Measurements from ENCODE around the gene NOM1. TPM values are rescaled to one million over a fixed set of nuclear protein-coding genes. Genes with fewer than 3 reads are reported as not detected.
"Not testable (repeated sequence)": the region's sequence is repeated elsewhere in the genome, so short reads cannot be mapped to it uniquely, and the experiment has no call there.

Gene NOM1
- 11.8 and 18.1 TPM in 2 replicates for total RNA-seq (2014; rRNA removed; shearing (Covaris generic))

DNA sequence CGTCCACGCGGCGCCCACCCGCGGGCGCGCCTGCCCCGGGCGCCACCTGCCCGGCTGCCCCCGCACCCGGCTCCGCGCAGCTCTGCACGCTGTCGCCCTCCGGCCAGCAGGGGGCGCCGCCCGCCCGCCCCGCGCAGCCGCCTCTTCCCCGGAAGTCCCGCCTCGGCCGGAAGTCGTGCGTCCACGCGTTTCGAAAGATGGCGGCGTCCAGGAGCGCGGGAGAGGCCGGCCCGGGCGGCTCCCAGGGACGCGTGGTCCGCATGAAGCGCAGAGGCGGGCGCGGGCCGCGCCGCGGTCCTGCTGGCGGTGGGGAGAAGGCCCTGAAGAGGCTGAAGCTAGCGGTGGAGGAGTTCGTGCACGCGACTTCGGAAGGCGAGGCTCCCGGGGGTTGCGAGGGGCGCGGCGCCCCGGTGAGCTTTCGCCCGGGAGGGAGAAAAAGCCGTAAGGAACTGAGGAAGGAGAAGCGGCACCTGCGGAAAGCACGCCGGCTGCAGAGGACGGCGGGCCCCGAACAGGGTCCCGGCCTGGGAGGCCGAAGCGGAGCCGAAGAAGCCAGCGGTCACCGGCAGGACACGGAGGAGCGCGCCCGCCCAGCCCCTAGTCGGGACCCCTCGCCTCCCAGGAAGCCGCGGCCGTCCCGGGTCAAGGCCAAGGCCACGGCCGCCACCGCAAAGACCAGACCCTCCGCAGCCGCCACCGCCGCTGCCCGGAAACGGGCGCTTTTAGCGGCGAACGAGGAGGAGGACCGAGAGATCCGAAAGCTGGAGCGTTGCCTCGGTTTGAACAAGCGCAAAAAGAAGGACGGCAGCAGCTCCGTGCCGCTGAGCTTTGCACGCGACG is at the start of gene NOM1:
NOM1 (plus strand) TSS at position 172 of the 840 bp plus-strand sequence; CDS start at position 198, 26 bp downstream.
- DNase-seq (ENCODE audit: low read depth): peak; percentile 80

DNA sequence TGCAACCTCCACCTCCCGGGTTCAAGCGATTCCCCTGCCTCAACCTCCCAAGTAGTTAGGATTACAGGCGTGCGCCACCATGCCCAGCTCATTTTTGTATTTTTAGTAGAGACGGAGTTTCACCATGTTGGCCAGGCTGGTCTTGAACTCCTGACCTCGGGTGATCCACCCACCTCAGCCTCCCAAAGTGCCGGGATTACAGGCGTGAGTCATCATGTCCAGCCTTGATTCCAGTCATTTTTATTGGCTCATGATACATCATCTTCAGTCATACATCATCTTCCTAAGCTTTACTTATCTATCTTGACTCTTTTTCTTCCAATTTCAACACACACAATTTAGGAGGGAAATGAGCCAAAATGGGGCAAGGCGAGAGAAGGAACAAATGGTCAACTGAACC is 49.4 kb upstream of the NOM1 start:
- peak; percentile 35 for DNase-seq (ENCODE audit: low read depth)

DNA sequence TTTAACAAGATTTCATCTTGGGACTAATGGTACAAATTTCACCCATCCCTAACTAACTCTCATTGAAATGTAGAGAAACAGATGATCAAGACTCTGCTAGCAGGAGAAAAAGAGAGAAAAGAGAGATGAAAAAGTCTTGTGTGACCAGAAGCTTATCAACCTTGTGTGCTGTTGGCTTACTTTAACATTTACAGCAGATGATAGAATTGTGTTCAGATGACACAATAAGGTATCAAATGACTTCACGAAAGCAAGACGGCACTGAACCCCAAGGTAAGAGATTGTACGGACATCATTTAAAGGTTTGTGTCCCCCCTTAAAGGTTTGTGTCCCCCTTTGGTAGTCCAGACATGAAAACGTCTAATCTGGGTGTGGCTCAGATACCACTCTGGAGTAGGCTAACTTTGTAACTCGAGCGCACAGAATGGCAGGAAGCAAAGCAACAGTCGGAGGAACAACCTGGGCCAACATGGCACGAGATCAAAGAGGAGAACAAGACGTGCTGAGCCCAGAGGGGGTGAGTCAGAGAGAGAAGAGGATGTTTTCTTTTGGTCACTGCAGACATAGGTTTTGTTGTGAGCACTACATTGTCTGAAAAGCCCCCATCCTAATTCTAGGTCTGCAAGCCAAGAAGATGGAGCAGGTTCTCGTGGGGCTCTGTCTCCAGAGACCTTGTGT is 46.1 kb upstream of the NOM1 start:
- DNase-seq (ENCODE audit: low read depth): peak; percentile 97

DNA sequence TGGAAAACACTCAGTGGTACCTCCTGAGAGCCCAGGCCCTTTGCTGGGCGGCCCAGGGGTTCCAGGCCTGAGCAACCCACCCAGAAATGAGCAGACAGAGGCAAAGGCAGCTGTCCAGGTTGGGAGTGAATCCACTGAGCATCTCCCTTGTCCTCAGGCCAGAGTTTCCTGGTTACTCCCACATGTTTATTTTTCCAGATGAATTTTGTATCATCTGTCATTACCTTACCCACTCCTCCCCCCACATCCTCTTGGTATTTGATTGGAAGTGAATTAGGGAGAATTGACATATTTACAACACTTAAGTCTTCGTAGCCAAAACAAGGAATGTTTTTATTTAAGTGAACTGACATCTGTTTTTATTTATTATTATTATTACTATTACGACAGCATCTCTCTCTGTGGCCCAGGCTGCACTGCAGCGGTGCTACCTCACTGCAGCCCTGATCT is 43.3 kb upstream of the NOM1 start:
- peak; percentile 62 for DNase-seq (ENCODE audit: low read depth)

GRCh38 chr7:156907656-156908055 is 41.9 kb upstream of the NOM1 start:
- peak; percentile 86 for DNase-seq (ENCODE audit: low read depth)

- DNase-seq (ENCODE audit: low read depth): not testable (repeated sequence)
These were observed 39.8 kb upstream of the NOM1 start for GRCh38 chr7:156909574-156910252.

DNA sequence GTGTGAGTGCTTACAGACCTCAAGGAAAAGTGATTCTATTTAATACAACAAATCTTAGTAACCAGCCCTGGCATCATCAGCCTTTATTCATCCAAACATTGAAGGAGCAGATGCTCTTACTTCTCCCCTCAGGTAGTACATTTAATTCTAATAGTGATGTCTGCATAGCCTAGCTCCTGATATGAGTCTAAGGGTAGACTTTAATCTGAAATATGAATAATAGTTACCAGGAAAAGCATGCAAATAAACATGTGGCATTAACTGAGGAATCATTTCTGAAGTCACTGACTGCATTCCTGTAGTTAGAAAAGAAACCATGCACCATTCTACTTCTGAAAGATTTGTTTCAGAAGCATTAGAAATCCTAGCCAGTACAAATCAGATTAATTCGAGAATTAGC is 30.9 kb upstream of the NOM1 start:
- DNase-seq (ENCODE audit: low read depth): no peak

DNA sequence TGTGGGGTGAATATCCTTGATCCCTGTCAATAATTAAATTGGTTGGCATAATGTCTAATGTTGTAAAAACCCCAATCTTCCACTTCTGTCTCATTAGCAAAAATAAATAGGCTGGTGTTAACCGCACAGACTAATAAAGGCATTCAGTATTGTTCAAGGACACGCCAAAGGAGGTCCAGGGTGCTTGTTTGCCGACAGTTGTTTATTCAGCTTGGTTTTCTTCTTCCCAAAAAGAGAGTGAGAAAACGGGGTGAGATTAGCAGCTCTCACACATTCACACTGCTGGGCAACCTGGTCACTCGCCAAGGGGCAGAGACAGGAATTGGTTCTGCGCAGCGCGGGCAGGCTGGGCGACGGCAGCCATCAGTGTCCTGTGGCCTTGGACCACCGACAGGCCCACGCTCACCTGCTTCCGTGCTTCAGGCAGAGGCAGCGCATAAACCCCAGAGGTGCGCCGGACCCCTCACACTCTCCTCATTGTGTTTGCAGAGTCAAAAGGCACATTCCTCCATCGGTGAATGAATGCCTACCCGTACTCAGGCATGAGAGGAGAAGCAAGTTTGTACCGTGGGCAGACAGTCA is 30.3 kb upstream of the NOM1 start:
- DNase-seq (ENCODE audit: low read depth): no peak

DNA sequence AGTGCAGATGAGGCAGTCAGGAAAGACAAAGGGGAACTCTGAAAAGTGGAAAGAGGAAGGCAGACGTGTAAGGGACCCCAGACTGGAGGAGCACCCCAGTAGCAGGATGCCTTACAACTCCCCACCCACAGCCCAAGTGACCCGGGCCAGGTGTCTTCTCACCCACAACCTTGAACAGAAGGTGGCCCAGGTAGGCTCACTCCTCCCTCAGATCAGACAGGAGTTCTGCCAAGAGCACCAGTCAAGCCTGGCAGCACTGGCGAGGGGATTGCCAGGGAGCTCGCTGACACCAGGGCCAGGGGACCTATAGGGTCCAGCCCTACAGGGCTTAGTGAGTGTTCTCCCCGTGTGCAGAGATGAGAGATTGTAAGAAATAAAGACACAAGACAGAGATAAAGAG is 29.4 kb upstream of the NOM1 start:
- DNase-seq (ENCODE audit: low read depth): no peak

GRCh38 chr7:156920487-156921373 is 28.8 kb upstream of the NOM1 start:
- DNase-seq (ENCODE audit: low read depth): not testable (repeated sequence)

DNA sequence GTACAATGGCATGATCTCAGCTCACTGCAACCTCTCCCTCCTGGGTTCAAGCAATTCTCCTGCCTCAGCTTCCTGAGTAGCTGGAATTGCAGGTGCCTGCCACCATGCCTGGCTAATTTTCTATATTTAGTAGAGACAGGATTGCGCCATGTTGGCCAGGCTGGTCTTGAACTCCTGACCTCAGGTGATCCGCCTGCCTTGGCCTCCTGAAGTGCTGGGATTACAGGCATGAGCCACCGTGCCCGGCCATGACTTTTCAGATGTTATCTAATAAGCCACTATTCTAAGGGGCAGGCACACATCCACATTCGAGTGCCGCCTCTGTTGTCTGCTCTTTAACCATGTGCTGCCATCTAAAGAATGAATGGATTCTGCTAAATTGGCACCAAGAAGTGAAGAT is 27.2 kb upstream of the NOM1 start:
- DNase-seq (ENCODE audit: low read depth): peak; percentile 52

GRCh38 chr7:156925821-156926220 is 23.7 kb upstream of the NOM1 start:
- not testable (repeated sequence) for DNase-seq (ENCODE audit: low read depth)

- DNase-seq (ENCODE audit: low read depth): peak; percentile 59
These were observed 21.7 kb upstream of the NOM1 start for GRCh38 chr7:156927571-156928405.

- DNase-seq (ENCODE audit: low read depth): no peak
These were observed 21.1 kb upstream of the NOM1 start for GRCh38 chr7:156928406-156928747.

DNA sequence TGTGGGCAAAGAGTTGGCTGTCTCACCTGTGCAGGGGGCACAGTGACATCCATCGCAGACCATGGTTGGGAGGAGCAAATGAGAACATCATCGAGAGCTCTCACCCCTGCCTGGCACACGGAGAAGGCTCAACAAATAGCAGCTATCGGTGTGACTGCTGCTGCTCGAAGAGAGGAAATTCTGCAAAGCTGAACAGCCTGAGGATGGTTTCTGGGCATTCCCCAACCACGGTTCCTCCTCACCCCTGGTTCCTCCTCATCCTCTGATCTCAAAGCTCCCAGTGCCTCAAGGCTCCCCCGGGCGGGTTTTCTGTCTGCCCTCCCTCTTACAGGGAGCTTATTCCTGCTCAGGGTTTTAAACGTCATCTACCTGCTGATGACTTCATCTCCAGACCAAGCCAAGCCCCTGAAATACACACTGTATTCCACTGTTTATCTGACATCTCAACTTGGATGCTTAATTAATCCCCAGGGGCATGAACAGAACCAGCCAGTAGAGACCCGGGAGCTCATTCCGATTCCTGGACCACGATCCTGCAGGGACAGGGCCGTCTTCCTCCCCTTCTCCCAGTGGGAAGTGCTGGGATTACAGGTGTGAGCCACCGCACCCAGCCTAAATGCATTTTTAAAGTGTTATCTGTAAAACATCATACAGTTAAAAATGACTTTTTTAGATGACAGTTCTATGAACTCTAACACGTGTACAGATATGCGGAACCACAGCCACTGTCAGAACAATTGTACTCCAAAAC is 19.5 kb upstream of the NOM1 start:
- no peak for DNase-seq (ENCODE audit: low read depth)

DNA sequence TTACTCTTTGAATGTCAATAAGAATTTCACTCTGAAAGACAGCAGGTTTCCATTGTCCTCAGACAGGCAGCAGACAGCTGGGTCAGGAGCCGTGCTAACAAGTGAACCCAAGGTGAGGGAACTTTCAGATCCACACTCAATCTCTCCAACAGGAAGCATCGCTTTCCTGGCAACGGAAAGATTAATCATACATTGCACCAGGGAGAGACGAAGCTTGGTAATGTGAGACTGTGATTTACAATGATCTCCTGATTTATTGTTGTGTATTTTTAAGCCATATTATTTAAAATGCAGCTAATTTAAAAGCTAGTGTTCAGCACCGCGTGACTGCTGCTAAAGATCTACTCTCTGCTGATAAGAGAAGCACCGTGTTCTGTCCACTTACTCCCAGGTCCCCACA is 17.5 kb upstream of the NOM1 start:
- DNase-seq (ENCODE audit: low read depth): peak; percentile 58

GRCh38 chr7:156935250-156935649 is 14.3 kb upstream of the NOM1 start:
- DNase-seq (ENCODE audit: low read depth): no peak

DNA sequence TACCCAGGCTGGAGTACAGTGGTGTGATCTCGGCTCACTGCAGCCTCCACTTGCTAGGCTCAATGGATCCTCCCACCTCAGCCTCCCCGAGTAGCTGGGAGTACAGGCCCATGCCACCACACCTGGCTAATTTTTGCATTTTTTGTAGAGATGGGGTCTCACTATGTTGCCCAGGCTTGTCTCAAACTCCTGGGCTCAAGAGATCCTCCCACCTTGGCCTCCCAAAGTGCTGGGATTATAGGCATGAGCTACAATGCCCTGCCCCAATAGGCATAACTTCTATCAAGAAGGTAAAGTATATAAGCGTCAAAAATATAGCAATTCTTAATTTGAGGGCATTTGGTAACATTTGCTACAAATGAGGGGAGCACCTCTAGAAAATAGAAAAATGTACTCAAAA is 12.7 kb upstream of the NOM1 start:
- DNase-seq (ENCODE audit: low read depth): not testable (repeated sequence)

DNA sequence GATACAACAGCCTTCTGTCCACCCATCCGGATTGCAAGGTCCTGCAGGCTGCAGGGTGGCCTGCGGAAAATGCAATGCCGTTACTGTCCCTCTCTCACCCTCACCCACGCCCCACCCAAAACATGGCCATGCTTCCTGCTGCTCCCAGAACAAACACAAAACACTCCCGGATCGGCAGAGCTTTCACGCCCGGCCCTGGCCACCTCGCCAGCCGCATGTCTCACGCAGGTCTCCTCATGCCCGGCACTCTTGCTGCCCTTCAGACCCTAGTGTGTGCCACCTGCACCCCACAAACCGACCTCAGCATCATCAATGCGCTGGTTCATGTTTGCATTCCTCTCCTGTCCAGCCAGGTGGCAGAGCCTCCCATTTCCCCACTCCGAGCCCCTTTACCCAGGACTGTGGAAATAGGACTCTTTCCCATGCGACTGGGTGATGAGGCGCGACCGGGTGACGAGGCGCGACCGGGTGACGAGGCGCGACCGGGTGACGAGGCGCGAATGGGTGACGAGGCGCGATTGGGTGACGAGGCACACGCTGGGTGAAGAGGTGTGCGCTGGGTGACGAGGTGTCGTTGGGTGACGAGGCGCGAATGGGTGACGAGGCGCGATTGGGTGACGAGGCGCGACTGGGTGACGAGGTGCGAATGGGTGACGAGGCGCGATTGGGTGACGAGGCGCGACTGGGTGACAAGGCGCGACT is 8.9 kb upstream of the NOM1 start:
- no peak for DNase-seq (ENCODE audit: low read depth)

Measured in RPMI7951 (cell line).